CD14-positive monocyte (primary cell): ENCODE results near the gene PSMB11. TPM values are rescaled to one million over a fixed set of nuclear protein-coding genes. Genes with fewer than 3 reads are reported as not detected.

Experiments
- DNase-seq, 3 donors: peaks; one replicate each; pipeline ENCODE4 v3.0.0-alpha.2; 2011 to 2022
- H2AFZ ChIP-seq: 2 replicates; pipeline ENCODE4 v1.6.0; 2012; ENCODE audit warnings: mild to moderate bottlenecking, low read depth, low read length, inconsistent platforms; ENCODE audit not compliant: insufficient read depth, poor library complexity, severe bottlenecking
- H3K27ac ChIP-seq, 2 donors: 1 replicate in 1 of 2; 2 replicates in 1 of 2; pipeline ENCODE4 v1.5.1; 2012 to 2013; ENCODE audit warnings: low read length in 2 of 2, control low read depth in 1 of 2, inconsistent platforms in 1 of 2, low read depth in 1 of 2, mild to moderate bottlenecking in 1 of 2
- H3K27me3 ChIP-seq, 2 donors: one replicate each; pipeline versions ENCODE4 v1.6.0 to v1.6.1; 2011 to 2013; ENCODE audit warnings: low read length in 2 of 2; ENCODE audit not compliant: control insufficient read depth in 2 of 2, insufficient read depth in 2 of 2
- H3K36me3 ChIP-seq, 2 donors: replicated peaks in 1 of 2; 1 replicate in 1 of 2; 2 replicates in 1 of 2; pipeline versions ENCODE4 v1.5.1 to v1.6.1; 2012 to 2013; ENCODE audit warnings: low read length in 2 of 2, control low read depth in 1 of 2, inconsistent platforms in 1 of 2, mild to moderate bottlenecking in 1 of 2; ENCODE audit not compliant: insufficient read depth in 2 of 2, control insufficient read depth in 1 of 2
- H3K4me1 ChIP-seq, 2 donors: 1 replicate in 1 of 2; 2 replicates in 1 of 2; pipeline versions ENCODE4 v1.5.1 to v1.6.1; 2012 to 2013; ENCODE audit warnings: low read length in 2 of 2, control low read depth in 1 of 2, inconsistent platforms in 1 of 2, mild to moderate bottlenecking in 1 of 2, moderate library complexity in 1 of 2; ENCODE audit not compliant: insufficient read depth in 2 of 2, control insufficient read depth in 1 of 2
- H3K4me2 ChIP-seq: replicated peaks from 2 replicates; pipeline ENCODE3; 2012; ENCODE audit warnings: low read length, moderate library complexity, mild to moderate bottlenecking; ENCODE audit not compliant: poor library complexity, severe bottlenecking; ENCODE audit errors: extremely low read depth
- H3K4me3 ChIP-seq, 3 experiments: fragments of 200-600 bp in 1 of 3; sonication (generic) in 1 of 3; replicated peaks in 1 of 3; 1 replicate in 2 of 3; 2 replicates in 1 of 3; pipeline ENCODE4 v1.5.1; 2011 to 2013; ENCODE audit warnings: low read length in 3 of 3, mild to moderate bottlenecking in 3 of 3, control low read depth in 2 of 3, low read depth in 2 of 3, inconsistent platforms in 1 of 3, moderate library complexity in 1 of 3
- H3K79me2 ChIP-seq: 2 replicates; pipeline ENCODE4 v1.6.0; 2012; ENCODE audit warnings: mild to moderate bottlenecking, control low read depth, inconsistent platforms, low read length, moderate library complexity; ENCODE audit not compliant: insufficient read depth
- H3K9ac ChIP-seq: 2 replicates; pipeline ENCODE4 v1.6.0; 2017; ENCODE audit warnings: low read length, mild to moderate bottlenecking; ENCODE audit not compliant: insufficient read depth, poor library complexity, severe bottlenecking
- H3K9me3 ChIP-seq, 2 donors: replicated peaks in 1 of 2; 1 replicate in 1 of 2; 2 replicates in 1 of 2; pipeline versions ENCODE4 v1.5.1 to v1.6.1; 2012 to 2013; ENCODE audit warnings: low read length in 2 of 2, control low read depth in 1 of 2; ENCODE audit not compliant: control insufficient read depth in 1 of 2, insufficient read depth in 1 of 2
- H4K20me1 ChIP-seq: 2 replicates; pipeline ENCODE4 v1.6.0; 2012; ENCODE audit warnings: mild to moderate bottlenecking, low read length, control low read depth, moderate library complexity; ENCODE audit not compliant: insufficient read depth
- H3K27ac Mint-ChIP-seq, 7 donors: one replicate each; pipeline ENCODE4 v1.8.0; 2020; ENCODE audit warnings: mild to moderate bottlenecking in 7 of 7, mixed read lengths in 7 of 7, moderate library complexity in 6 of 7, inconsistent platforms in 2 of 7
- H3K27me3 Mint-ChIP-seq, 3 donors: one replicate each; pipeline ENCODE4 v1.8.0; 2021 to 2022; ENCODE audit warnings: low read depth in 3 of 3, mild to moderate bottlenecking in 3 of 3, mixed read lengths in 3 of 3, moderate library complexity in 3 of 3, inconsistent platforms in 1 of 3
- H3K36me3 Mint-ChIP-seq, 2 donors: one replicate each; pipeline ENCODE4 v1.8.0; 2020; ENCODE audit warnings: mixed read lengths in 2 of 2, inconsistent platforms in 1 of 2, mild to moderate bottlenecking in 1 of 2
- H3K4me1 Mint-ChIP-seq: one replicate; pipeline ENCODE4 v1.8.0; 2020; ENCODE audit warnings: mild to moderate bottlenecking, mixed read lengths
- H3K4me3 Mint-ChIP-seq, 2 donors: one replicate each; pipeline ENCODE4 v1.8.0; 2020; ENCODE audit warnings: mild to moderate bottlenecking in 2 of 2, mixed read lengths in 2 of 2, moderate library complexity in 1 of 2
- H3K9me3 Mint-ChIP-seq, 7 donors: one replicate each; pipeline ENCODE4 v1.8.0; 2020 to 2022; ENCODE audit warnings: mixed read lengths in 7 of 7, mild to moderate bottlenecking in 6 of 7, moderate library complexity in 6 of 7, inconsistent platforms in 2 of 7
- WGBS: methylation state at CpG from one replicate; pipeline ENCODE4 v1.1.5; 2013; ENCODE audit warnings: missing lambda C conversion rate; ENCODE audit not compliant: insufficient coverage; 5-methylcytosine and 5-hydroxymethylcytosine counted together
- intact Hi-C, 2 donors: fragments of 100-400 bp; cut with micrococcal nuclease; formaldehyde crosslinking; loops; one replicate each; pipeline versions ENCODE4 v1.15.0 to v1.15.1; 2023
- polyA plus RNA-seq, 3 donors: library from polyadenylated mRNA; depleted of rRNA in 1 of 3; unstranded in 2 of 3; stranded (reverse) in 1 of 3; fragments of 300-500 nt in 2 of 3; fragments of >200 nt in 1 of 3; fragmentation: Illumina TruSeq in 2 of 3; gene quantifications; 1 replicate in 2 of 3; 2 replicates in 1 of 3; pipeline ENCODE4 v1.2.3, GENCODE V29; 2012 to 2021
- TF ChIP-seq, protein P1 (sequence below): fragments of 200-600 bp; IDR thresholded peaks from one replicate; pipeline ENCODE4 v1.8.0; 2022; ENCODE audit warnings: antibody characterized with exemption, mild to moderate bottlenecking

PSMB11 gene
- polyA plus RNA-seq, 3 donors: not detected

DNA sequence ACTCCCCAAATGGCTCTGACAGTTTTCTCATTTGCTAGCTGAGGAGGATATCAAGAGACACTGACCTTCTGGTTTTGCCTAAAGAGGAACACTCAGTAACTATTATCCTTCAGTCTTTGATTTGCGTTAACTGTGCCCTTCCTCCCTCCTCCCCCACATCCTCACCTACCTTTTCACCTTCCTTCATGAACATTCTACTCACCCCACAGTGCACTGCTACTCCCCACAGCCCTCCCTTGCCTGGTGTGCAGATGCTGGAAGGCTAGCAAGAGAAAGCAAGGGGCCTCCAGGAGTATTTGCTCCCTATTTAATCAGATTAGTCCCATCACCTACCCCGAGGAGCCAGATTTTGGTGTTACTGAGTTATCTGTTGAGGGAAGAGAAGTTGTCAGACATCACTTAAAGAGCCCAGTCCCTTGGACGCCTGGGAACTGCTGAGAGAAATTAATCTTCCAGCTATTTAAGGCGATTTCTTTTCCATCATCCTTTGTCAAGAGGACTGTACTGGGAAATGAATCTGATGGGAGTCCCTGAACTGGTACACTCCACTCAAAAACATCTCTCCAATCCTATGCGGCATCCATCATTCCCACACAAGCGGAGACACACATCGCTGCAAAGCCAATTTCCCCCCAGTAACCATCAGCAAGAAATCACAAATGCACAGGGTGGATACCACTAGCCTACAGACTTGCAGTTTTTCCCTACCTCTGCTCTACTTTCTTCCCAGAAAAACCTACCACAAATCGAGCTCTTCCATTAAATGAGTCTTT lies 18.8 kb upstream of the PSMB11 start:
- Mint-ChIP-seq H3K36me3 (peaks cover 32 to 50% of the 10 kb centered on the region in 2 donors), H3K27me3 (no peaks in the 10 kb centered on the region), H3K4me3 (no peak overlapping the region), H3K27ac (peak overlapping the region in 1 of 7 donors; percentile 61), H3K9me3 (no peaks in the 10 kb centered on the region), H3K4me1 (peaks cover 8% of the 10 kb centered on the region)
- H2AFZ ChIP-seq: no peak overlapping the region
- no peaks in the 10 kb centered on the region for H4K20me1 ChIP-seq
- H3K36me3 ChIP-seq: peaks cover 12 to 24% of the 10 kb centered on the region in 2 donors
- 100% methylated on average over 3 of the region's 8 CpGs for WGBS
- DNase-seq: no peak
- no peaks in the 10 kb centered on the region for H3K9me3 ChIP-seq
- peaks cover 2 to 7% of the 10 kb centered on the region in 2 donors for H3K4me1 ChIP-seq
- no peak overlapping the region for H3K27ac ChIP-seq
- H3K4me2 ChIP-seq: no peak overlapping the region
- H3K9ac ChIP-seq: no peak overlapping the region
- no peaks in the 10 kb centered on the region for H3K79me2 ChIP-seq
- TF ChIP-seq, protein P1, sequence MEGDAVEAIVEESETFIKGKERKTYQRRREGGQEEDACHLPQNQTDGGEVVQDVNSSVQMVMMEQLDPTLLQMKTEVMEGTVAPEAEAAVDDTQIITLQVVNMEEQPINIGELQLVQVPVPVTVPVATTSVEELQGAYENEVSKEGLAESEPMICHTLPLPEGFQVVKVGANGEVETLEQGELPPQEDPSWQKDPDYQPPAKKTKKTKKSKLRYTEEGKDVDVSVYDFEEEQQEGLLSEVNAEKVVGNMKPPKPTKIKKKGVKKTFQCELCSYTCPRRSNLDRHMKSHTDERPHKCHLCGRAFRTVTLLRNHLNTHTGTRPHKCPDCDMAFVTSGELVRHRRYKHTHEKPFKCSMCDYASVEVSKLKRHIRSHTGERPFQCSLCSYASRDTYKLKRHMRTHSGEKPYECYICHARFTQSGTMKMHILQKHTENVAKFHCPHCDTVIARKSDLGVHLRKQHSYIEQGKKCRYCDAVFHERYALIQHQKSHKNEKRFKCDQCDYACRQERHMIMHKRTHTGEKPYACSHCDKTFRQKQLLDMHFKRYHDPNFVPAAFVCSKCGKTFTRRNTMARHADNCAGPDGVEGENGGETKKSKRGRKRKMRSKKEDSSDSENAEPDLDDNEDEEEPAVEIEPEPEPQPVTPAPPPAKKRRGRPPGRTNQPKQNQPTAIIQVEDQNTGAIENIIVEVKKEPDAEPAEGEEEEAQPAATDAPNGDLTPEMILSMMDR: no peak
- H3K4me3 ChIP-seq: no peak overlapping the region
- no peaks in the 10 kb centered on the region for H3K27me3 ChIP-seq
- intact Hi-C loops: no loop called here

GRCh38 chr14:23023795-23024152 lies 18.2 kb upstream of the PSMB11 start:
- no CpG with 5 or more reads among the region's 2 CpGs for WGBS
- Mint-ChIP-seq H3K27me3 (no peaks in the 10 kb centered on the region), H3K4me3 (no peak overlapping the region), H3K9me3 (no peaks in the 10 kb centered on the region), H3K27ac (no peak overlapping the region), H3K4me1 (peaks cover 10% of the 10 kb centered on the region), H3K36me3 (peaks cover 34 to 52% of the 10 kb centered on the region in 2 donors)
- no peaks in the 10 kb centered on the region for H3K79me2 ChIP-seq
- H3K9ac ChIP-seq: no peak overlapping the region
- TF ChIP-seq, protein P1: no peak
- H3K4me3 ChIP-seq: no peak overlapping the region
- peaks cover 16 to 28% of the 10 kb centered on the region in 2 donors for H3K36me3 ChIP-seq
- intact Hi-C loops: no loop called here
- no peak overlapping the region for H3K27ac ChIP-seq
- H3K27me3 ChIP-seq: no peaks in the 10 kb centered on the region
- H3K4me2 ChIP-seq: no peak overlapping the region
- H3K4me1 ChIP-seq: peaks cover 3 to 7% of the 10 kb centered on the region in 2 donors
- no peak for DNase-seq
- H4K20me1 ChIP-seq: no peaks in the 10 kb centered on the region
- no peak overlapping the region for H2AFZ ChIP-seq
- H3K9me3 ChIP-seq: no peaks in the 10 kb centered on the region
